Endothelial cell of umbilical vein (primary cell): ENCODE data around the gene BSDC1.

Experiments
- EZH2 ChIP-seq: IDR thresholded peaks from 2 replicates; pipeline ENCODE4 v1.6.1; 2012; ENCODE audit warnings: borderline replicate concordance, low read depth, mild to moderate bottlenecking, moderate library complexity, low read length, inconsistent platforms; ENCODE audit not compliant: severe bottlenecking
- TF ChIP-seq, protein P1 (sequence below), 2 donors: IDR thresholded peaks; 1 replicate in 1 of 2; 2 replicates in 1 of 2; pipeline ENCODE4 v1.5.1; 2011; ENCODE audit warnings: low read length in 2 of 2, mild to moderate bottlenecking in 2 of 2, moderate library complexity in 2 of 2, control low read depth in 1 of 2, inconsistent platforms in 1 of 2, low read depth in 1 of 2; ENCODE audit not compliant: insufficient read depth in 1 of 2; ENCODE audit errors: extremely low read depth in 1 of 2
- TF ChIP-seq, protein P2 (sequence below): IDR thresholded peaks from 2 replicates; pipeline ENCODE4 v1.6.1; 2011; ENCODE audit not compliant: insufficient read depth, insufficient read length

DNA sequence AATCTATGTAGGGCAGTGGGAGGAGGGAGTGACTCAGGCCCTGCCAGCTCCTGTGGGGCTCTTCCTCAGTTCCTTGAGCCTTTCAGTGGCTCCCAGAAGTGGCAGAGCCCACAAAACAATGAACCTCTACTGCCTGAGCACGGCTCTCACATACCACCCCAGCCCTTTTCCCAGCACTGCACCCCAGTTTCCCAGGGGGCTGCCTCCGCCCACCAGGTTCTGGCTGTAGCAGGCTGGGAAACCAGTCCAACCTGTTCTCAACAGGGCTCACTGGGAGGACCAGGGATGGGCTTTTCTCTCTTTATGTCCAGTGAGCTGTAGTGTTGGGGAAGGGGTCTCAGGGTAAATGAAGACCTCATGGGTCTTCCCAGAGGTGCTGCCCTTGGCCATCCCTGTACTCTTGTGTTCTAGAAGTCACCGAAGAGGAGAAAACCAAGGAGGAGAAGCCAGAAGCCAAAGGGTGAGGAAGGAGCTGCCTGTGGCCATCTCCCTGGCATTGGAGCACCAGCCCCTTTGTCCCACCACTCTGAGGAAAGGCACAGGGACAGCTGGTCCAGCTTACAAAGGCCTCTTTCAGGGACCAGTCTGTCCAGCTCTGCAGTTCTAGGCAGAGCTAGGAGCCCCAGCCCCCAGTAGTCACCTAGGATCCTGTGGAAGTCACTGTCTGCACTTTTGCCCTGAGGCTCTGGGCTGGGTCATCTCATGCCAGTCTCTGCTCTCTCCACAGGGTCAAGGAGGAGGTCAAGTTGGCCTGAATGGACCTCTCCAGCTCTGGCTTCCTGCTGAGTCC, 61.8 kb downstream of the BSDC1 start:
- TF ChIP-seq, protein P1, sequence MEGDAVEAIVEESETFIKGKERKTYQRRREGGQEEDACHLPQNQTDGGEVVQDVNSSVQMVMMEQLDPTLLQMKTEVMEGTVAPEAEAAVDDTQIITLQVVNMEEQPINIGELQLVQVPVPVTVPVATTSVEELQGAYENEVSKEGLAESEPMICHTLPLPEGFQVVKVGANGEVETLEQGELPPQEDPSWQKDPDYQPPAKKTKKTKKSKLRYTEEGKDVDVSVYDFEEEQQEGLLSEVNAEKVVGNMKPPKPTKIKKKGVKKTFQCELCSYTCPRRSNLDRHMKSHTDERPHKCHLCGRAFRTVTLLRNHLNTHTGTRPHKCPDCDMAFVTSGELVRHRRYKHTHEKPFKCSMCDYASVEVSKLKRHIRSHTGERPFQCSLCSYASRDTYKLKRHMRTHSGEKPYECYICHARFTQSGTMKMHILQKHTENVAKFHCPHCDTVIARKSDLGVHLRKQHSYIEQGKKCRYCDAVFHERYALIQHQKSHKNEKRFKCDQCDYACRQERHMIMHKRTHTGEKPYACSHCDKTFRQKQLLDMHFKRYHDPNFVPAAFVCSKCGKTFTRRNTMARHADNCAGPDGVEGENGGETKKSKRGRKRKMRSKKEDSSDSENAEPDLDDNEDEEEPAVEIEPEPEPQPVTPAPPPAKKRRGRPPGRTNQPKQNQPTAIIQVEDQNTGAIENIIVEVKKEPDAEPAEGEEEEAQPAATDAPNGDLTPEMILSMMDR (IDR thresholded peaks at IDR 0.05; ENCODE audit: extremely low read depth in 1 of 2, insufficient read depth in 1 of 2, low read depth in 1 of 2, low read length in 2 of 2), result no peak
- no peak for TF ChIP-seq EZH2
- TF ChIP-seq, protein P2, sequence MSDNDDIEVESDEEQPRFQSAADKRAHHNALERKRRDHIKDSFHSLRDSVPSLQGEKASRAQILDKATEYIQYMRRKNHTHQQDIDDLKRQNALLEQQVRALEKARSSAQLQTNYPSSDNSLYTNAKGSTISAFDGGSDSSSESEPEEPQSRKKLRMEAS, result no peak
